Measurements from ENCODE around the gene SHC2. TPM values are rescaled to one million over a fixed set of nuclear protein-coding genes. Genes with fewer than 3 reads are reported as not detected.

SHC2 gene
- total and polyA plus RNA-seq, 4 donors: 11.2 to 23.1 (median 14.5) TPM

- Histone ChIP-seq H3K27me3 (ENCODE audit: control insufficient read depth in 3 of 3, insufficient read depth in 3 of 3, low read length in 2 of 3) (peaks cover 0 to 29% (median 13%) of the 10 kb centered on the region in 3 donors), H3K9ac (ENCODE audit: insufficient read depth in 1 of 2, low read length in 2 of 2) (no peak overlapping the region), H3K9me3 (ENCODE audit: control insufficient read depth in 4 of 4, insufficient read depth in 3 of 4, low read length in 3 of 4) (peaks cover 0 to 3% (median 0%) of the 10 kb centered on the region in 4 donors), H3K4me3 (no peak overlapping the region), H3K4me1 (ENCODE audit: control insufficient read depth in 5 of 5, insufficient read depth in 5 of 5, low read length in 5 of 5) (peaks cover 0 to 7% (median 0%) of the 10 kb centered on the region in 5 donors), H3K27ac (ENCODE audit: low read depth in 1 of 2, low read length in 1 of 2) (no peak overlapping the region), H3K36me3 (ENCODE audit: control insufficient read depth in 4 of 4, insufficient read depth in 4 of 4, low read length in 4 of 4) (no peaks in the 10 kb centered on the region)
- ATAC-seq (ENCODE audit: insufficient read depth, low FRiP score) (no peak), DNase-seq (no peak)
- TF ChIP-seq CTCF (IDR thresholded peaks at IDR 0.05; ENCODE audit: control extremely low read depth, extremely low read depth): no peak
- 77 to 78% methylated on average over 31 of the region's 31 CpGs for WGBS, 2 donors
Measured at GRCh38 chr19:498977-499623, 38.3 kb upstream of the SHC2 start.

- no peak for TF ChIP-seq CTCF (IDR thresholded peaks at IDR 0.05; ENCODE audit: control extremely low read depth, extremely low read depth)
- Histone ChIP-seq H3K9ac (ENCODE audit: insufficient read depth in 1 of 2, low read length in 2 of 2) (no peak overlapping the region), H3K27me3 (ENCODE audit: control insufficient read depth in 3 of 3, insufficient read depth in 3 of 3, low read length in 2 of 3) (peaks cover 0 to 29% (median 13%) of the 10 kb centered on the region in 3 donors), H3K4me1 (ENCODE audit: control insufficient read depth in 5 of 5, insufficient read depth in 5 of 5, low read length in 5 of 5) (peaks cover 0 to 7% (median 0%) of the 10 kb centered on the region in 5 donors), H3K36me3 (ENCODE audit: control insufficient read depth in 4 of 4, insufficient read depth in 4 of 4, low read length in 4 of 4) (no peaks in the 10 kb centered on the region), H3K4me3 (no peak overlapping the region), H3K9me3 (ENCODE audit: control insufficient read depth in 4 of 4, insufficient read depth in 3 of 4, low read length in 3 of 4) (peaks cover 0 to 3% (median 0%) of the 10 kb centered on the region in 4 donors), H3K27ac (ENCODE audit: low read depth in 1 of 2, low read length in 1 of 2) (no peak overlapping the region)
- DNase-seq: no peak
- no peak for ATAC-seq (ENCODE audit: insufficient read depth, low FRiP score)
- 26 to 27% methylated on average over 18 to 26 of the region's 26 CpGs for WGBS, 2 donors
Measured at GRCh38 chr19:498511-498891, 37.7 kb upstream of the SHC2 start.

GRCh38 chr19:497869-498510 lies 37.2 kb upstream of the SHC2 start:
- Histone ChIP-seq H3K36me3 (ENCODE audit: control insufficient read depth in 4 of 4, insufficient read depth in 4 of 4, low read length in 4 of 4) (no peaks in the 10 kb centered on the region), H3K4me1 (ENCODE audit: control insufficient read depth in 5 of 5, insufficient read depth in 5 of 5, low read length in 5 of 5) (peaks cover 0 to 7% (median 0%) of the 10 kb centered on the region in 5 donors), H3K27me3 (ENCODE audit: control insufficient read depth in 3 of 3, insufficient read depth in 3 of 3, low read length in 2 of 3) (peaks cover 0 to 29% (median 13%) of the 10 kb centered on the region in 3 donors), H3K9me3 (ENCODE audit: control insufficient read depth in 4 of 4, insufficient read depth in 3 of 4, low read length in 3 of 4) (peaks cover 0 to 3% (median 0%) of the 10 kb centered on the region in 4 donors), H3K27ac (ENCODE audit: low read depth in 1 of 2, low read length in 1 of 2) (no peak overlapping the region), H3K9ac (ENCODE audit: insufficient read depth in 1 of 2, low read length in 2 of 2) (no peak overlapping the region), H3K4me3 (no peak overlapping the region)
- no peak for TF ChIP-seq CTCF (IDR thresholded peaks at IDR 0.05; ENCODE audit: control extremely low read depth, extremely low read depth)
- WGBS, 2 donors: 7 to 16% methylated on average over 39 to 50 of the region's 50 CpGs
- DNase-seq (no peak), ATAC-seq (ENCODE audit: insufficient read depth, low FRiP score) (no peak)

All from lung (tissue), 12 donors.